GM23338 (cell line): Measurements from ENCODE around the gene NHSL1. TPM values are rescaled to one million over a fixed set of nuclear protein-coding genes. Genes with fewer than 3 reads are reported as not detected.

Experiments used
- ATAC-seq: fragments of 200-7000 bp; cut with Tn5 transposase; 3 replicates; pipeline ENCODE4 v1.9.1; 2020
- DNase-seq: peaks from one replicate; pipeline ENCODE4 v3.0.0-alpha.2; 2015; ENCODE audit warnings: low spot score
- H2AFZ ChIP-seq: fragments of 200-600 bp; sonication (generic); 2 replicates; pipeline ENCODE4 v1.8.0; 2016; ENCODE audit warnings: antibody characterized with exemption, mild to moderate bottlenecking, moderate library complexity
- H3F3A ChIP-seq: fragments of 200-600 bp; sonication (generic); replicated peaks from 2 replicates; pipeline ENCODE4 v1.8.0; 2017; ENCODE audit warnings: antibody characterized with exemption, mixed run types, low read depth
- H3K27ac ChIP-seq: fragments of 200-600 bp; sonication (generic); 2 replicates; pipeline ENCODE4 v1.6.1; 2016; ENCODE audit warnings: low read depth
- H3K27me3 ChIP-seq: fragments of 200-600 bp; sonication (generic); 2 replicates; pipeline ENCODE4 v1.8.0; 2016; ENCODE audit warnings: mild to moderate bottlenecking, mixed run types, moderate library complexity; ENCODE audit not compliant: insufficient read depth
- H3K36me3 ChIP-seq: fragments of 200-600 bp; sonication (generic); 2 replicates; pipeline ENCODE4 v1.8.0; 2016; ENCODE audit warnings: mild to moderate bottlenecking; ENCODE audit not compliant: insufficient read depth
- H3K4me1 ChIP-seq: fragments of 200-600 bp; sonication (generic); 2 replicates; pipeline ENCODE4 v1.8.0; 2016; ENCODE audit warnings: mild to moderate bottlenecking, moderate library complexity; ENCODE audit not compliant: insufficient read depth
- H3K4me2 ChIP-seq: fragments of 200-600 bp; sonication (generic); 2 replicates; pipeline ENCODE4 v1.7.1; 2017; ENCODE audit warnings: mixed run types
- H3K4me3 ChIP-seq: fragments of 200-600 bp; sonication (generic); 2 replicates; pipeline ENCODE4 v1.6.1; 2016; ENCODE audit warnings: mixed run types
- H3K79me2 ChIP-seq: fragments of 200-600 bp; sonication (generic); replicated peaks from 2 replicates; pipeline ENCODE4 v1.8.0; 2017; ENCODE audit warnings: mild to moderate bottlenecking; ENCODE audit not compliant: insufficient read depth
- H3K9me2 ChIP-seq: fragments of 200-600 bp; sonication (generic); 2 replicates; pipeline ENCODE4 v1.8.0; 2017; ENCODE audit not compliant: insufficient read depth
- H4K20me1 ChIP-seq: fragments of 200-600 bp; sonication (generic); replicated peaks from 2 replicates; pipeline ENCODE4 v1.8.0; 2017; ENCODE audit warnings: mild to moderate bottlenecking; ENCODE audit not compliant: insufficient read depth
- H3K27ac Mint-ChIP-seq: 2 replicates; pipeline ENCODE4 v1.8.0; 2020; ENCODE audit warnings: inconsistent platforms, mild to moderate bottlenecking, moderate library complexity, mixed read lengths
- H3K27me3 Mint-ChIP-seq: 3 replicates; pipeline ENCODE4 v1.8.0; 2022; ENCODE audit warnings: low read depth, mild to moderate bottlenecking, moderate library complexity, mixed read lengths, inconsistent platforms; ENCODE audit not compliant: insufficient read depth, poor library complexity
- H3K36me3 Mint-ChIP-seq: 3 replicates; pipeline ENCODE4 v1.8.0; 2021; ENCODE audit warnings: low read depth, mild to moderate bottlenecking, inconsistent platforms, moderate library complexity, mixed read lengths
- H3K4me1 Mint-ChIP-seq: 3 replicates; pipeline ENCODE4 v1.8.0; 2020; ENCODE audit warnings: mild to moderate bottlenecking, inconsistent platforms, mixed read lengths
- H3K4me3 Mint-ChIP-seq: 3 replicates; pipeline ENCODE4 v1.8.0; 2021; ENCODE audit warnings: moderate library complexity, mild to moderate bottlenecking, inconsistent platforms, mixed read lengths
- H3K9me3 Mint-ChIP-seq: 3 replicates; pipeline ENCODE4 v1.8.0; 2020; ENCODE audit warnings: moderate library complexity, mild to moderate bottlenecking, inconsistent platforms, mixed read lengths
- CREB1 ChIP-seq: fragments of 250-450 bp; sonication (Bioruptor Pico); IDR thresholded peaks from 2 replicates; pipeline ENCODE4 v1.5.0; 2020; ENCODE audit warnings: low read depth, mild to moderate bottlenecking, moderate library complexity
- EZH2 ChIP-seq: fragments of 200-600 bp; sonication (generic); IDR thresholded peaks from one replicate; pipeline ENCODE4 v1.8.0; 2017; ENCODE audit warnings: antibody characterized with exemption, mild to moderate bottlenecking, low read depth; ENCODE audit not compliant: unreplicated experiment
- EZH2phosphoT487 ChIP-seq: fragments of 200-600 bp; sonication (generic); IDR thresholded peaks from one replicate; pipeline ENCODE4 v1.8.1; 2018; ENCODE audit warnings: antibody characterized with exemption; ENCODE audit not compliant: unreplicated experiment
- JUNB ChIP-seq: IDR thresholded peaks from one replicate; pipeline ENCODE4 v1.6.1; 2016; ENCODE audit warnings: antibody characterized with exemption; ENCODE audit not compliant: unreplicated experiment
- STAT1 ChIP-seq: IDR thresholded peaks from one replicate; pipeline ENCODE4 v1.6.1; 2016; ENCODE audit warnings: antibody characterized with exemption; ENCODE audit not compliant: unreplicated experiment
- ZNF114 ChIP-seq: fragments of 250-450 bp; sonication (Bioruptor Pico); IDR thresholded peaks from 2 replicates; pipeline ENCODE4 v1.5.0; 2020; ENCODE audit warnings: mild to moderate bottlenecking, moderate library complexity
- ZNF331 ChIP-seq: fragments of 250-450 bp; sonication (Bioruptor Pico); IDR thresholded peaks from 2 replicates; pipeline ENCODE4 v1.5.0; 2020; ENCODE audit warnings: low read depth, mild to moderate bottlenecking, moderate library complexity
- polyA plus RNA-seq: library from polyadenylated mRNA; unstranded; fragments of >200 nt; fragmentation: Nextera tagmentation; extraction: Ambion mirVana; gene quantifications from 2 replicates; pipeline ENCODE4 v1.2.1, GENCODE V29; 2016
- total RNA-seq: library from RNA; depleted of rRNA; stranded (reverse); fragments of >200 nt; shearing (Covaris generic); gene quantifications from 2 replicates; pipeline ENCODE4 v1.2.3, GENCODE V29; 2014
- TF ChIP-seq, protein P1 (sequence below), 2 experiments: fragments of 200-600 bp in 1 of 2; sonication (generic) in 1 of 2; conservative IDR thresholded peaks; 2 replicates each; pipeline versions ENCODE4 v1.5.1 to v1.6.1; 2016 to 2017; ENCODE audit warnings: antibody characterized with exemption in 2 of 2, low read depth in 2 of 2, mild to moderate bottlenecking in 2 of 2, moderate library complexity in 1 of 2
- TF ChIP-seq, protein P2 (sequence below): IDR thresholded peaks from 2 replicates; pipeline ENCODE4 v1.6.1; 2016; ENCODE audit warnings: antibody characterized with exemption
- TF ChIP-seq, protein P3 (sequence below): IDR thresholded peaks from one replicate; pipeline ENCODE4 v1.6.1; 2018; ENCODE audit warnings: antibody characterized with exemption; ENCODE audit not compliant: unreplicated experiment

The NHSL1 gene
- total and polyA plus RNA-seq, 2 experiments from 2014 or later, result 11.2 to 24.5 TPM

DNA sequence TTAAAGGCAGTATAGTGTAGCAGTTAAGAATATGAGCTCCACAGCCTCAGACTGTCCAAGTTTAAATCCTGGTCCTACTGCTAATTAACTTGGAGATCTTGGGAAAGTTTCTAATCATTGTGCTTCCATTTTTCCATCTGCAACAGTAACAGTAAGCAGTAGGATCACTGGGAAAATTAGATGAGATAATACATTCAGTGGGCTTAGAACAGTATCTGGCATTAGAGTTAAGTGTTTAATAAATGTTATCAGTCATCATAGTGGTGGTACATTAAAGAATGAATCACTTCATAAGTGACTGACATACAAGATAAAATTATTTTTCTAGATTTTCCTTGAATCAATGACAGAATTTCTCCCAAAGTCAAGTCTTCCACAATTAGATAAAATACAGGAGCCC lies 5.0 kb downstream of the NHSL1 start:
- no peak overlapping the region for H3K4me2 ChIP-seq
- peaks cover 23% of the 10 kb centered on the region for H3K79me2 ChIP-seq
- peaks cover 4% of the 10 kb centered on the region for H3K27me3 Mint-ChIP-seq
- H3K4me1 Mint-ChIP-seq, result peaks cover 63% of the 10 kb centered on the region
- H3K9me2 ChIP-seq, result no peaks in the 10 kb centered on the region
- H3K36me3 Mint-ChIP-seq, result peaks cover 21% of the 10 kb centered on the region
- H3F3A ChIP-seq, result no peaks in the 10 kb centered on the region
- no peaks in the 10 kb centered on the region for H3K9me3 Mint-ChIP-seq
- DNase-seq (no peak), ATAC-seq (no peak)
- H3K36me3 ChIP-seq, result no peaks in the 10 kb centered on the region
- H4K20me1 ChIP-seq, result no peaks in the 10 kb centered on the region
- H3K27ac ChIP-seq, result 0 out of 2 replicates have a peak overlapping the region, but pooled peaks have one; percentile 15
- H3K27ac Mint-ChIP-seq, result no peak overlapping the region
- H3K4me3 ChIP-seq, result no peak overlapping the region
- no peak overlapping the region for H2AFZ ChIP-seq
- no peaks in the 10 kb centered on the region for H3K27me3 ChIP-seq
- H3K4me1 ChIP-seq, result peaks cover 52% of the 10 kb centered on the region
- TF ChIP-seq, protein P1, sequence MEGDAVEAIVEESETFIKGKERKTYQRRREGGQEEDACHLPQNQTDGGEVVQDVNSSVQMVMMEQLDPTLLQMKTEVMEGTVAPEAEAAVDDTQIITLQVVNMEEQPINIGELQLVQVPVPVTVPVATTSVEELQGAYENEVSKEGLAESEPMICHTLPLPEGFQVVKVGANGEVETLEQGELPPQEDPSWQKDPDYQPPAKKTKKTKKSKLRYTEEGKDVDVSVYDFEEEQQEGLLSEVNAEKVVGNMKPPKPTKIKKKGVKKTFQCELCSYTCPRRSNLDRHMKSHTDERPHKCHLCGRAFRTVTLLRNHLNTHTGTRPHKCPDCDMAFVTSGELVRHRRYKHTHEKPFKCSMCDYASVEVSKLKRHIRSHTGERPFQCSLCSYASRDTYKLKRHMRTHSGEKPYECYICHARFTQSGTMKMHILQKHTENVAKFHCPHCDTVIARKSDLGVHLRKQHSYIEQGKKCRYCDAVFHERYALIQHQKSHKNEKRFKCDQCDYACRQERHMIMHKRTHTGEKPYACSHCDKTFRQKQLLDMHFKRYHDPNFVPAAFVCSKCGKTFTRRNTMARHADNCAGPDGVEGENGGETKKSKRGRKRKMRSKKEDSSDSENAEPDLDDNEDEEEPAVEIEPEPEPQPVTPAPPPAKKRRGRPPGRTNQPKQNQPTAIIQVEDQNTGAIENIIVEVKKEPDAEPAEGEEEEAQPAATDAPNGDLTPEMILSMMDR (conservative IDR thresholded peaks at IDR 0.05; ENCODE audit: low read depth in 2 of 2), result no peak
- TF ChIP-seq STAT1, result no peak
- TF ChIP-seq, protein P2, sequence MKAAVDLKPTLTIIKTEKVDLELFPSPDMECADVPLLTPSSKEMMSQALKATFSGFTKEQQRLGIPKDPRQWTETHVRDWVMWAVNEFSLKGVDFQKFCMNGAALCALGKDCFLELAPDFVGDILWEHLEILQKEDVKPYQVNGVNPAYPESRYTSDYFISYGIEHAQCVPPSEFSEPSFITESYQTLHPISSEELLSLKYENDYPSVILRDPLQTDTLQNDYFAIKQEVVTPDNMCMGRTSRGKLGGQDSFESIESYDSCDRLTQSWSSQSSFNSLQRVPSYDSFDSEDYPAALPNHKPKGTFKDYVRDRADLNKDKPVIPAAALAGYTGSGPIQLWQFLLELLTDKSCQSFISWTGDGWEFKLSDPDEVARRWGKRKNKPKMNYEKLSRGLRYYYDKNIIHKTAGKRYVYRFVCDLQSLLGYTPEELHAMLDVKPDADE, result no peak
- TF ChIP-seq JUNB, result no peak
- TF ChIP-seq, protein P3, sequence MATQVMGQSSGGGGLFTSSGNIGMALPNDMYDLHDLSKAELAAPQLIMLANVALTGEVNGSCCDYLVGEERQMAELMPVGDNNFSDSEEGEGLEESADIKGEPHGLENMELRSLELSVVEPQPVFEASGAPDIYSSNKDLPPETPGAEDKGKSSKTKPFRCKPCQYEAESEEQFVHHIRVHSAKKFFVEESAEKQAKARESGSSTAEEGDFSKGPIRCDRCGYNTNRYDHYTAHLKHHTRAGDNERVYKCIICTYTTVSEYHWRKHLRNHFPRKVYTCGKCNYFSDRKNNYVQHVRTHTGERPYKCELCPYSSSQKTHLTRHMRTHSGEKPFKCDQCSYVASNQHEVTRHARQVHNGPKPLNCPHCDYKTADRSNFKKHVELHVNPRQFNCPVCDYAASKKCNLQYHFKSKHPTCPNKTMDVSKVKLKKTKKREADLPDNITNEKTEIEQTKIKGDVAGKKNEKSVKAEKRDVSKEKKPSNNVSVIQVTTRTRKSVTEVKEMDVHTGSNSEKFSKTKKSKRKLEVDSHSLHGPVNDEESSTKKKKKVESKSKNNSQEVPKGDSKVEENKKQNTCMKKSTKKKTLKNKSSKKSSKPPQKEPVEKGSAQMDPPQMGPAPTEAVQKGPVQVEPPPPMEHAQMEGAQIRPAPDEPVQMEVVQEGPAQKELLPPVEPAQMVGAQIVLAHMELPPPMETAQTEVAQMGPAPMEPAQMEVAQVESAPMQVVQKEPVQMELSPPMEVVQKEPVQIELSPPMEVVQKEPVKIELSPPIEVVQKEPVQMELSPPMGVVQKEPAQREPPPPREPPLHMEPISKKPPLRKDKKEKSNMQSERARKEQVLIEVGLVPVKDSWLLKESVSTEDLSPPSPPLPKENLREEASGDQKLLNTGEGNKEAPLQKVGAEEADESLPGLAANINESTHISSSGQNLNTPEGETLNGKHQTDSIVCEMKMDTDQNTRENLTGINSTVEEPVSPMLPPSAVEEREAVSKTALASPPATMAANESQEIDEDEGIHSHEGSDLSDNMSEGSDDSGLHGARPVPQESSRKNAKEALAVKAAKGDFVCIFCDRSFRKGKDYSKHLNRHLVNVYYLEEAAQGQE, result no peak
- no peak for TF ChIP-seq EZH2
- TF ChIP-seq EZH2phosphoT487, result no peak
- no peak for TF ChIP-seq CREB1 (CRISPR knock-in tag)
- no peak for TF ChIP-seq ZNF114 (CRISPR knock-in tag)
- TF ChIP-seq ZNF331 (CRISPR knock-in tag), result no peak
- H3K4me3 Mint-ChIP-seq, result no peak overlapping the region
